HG03139 (cell line): ENCODE data around the gene ATF7IP.

Experiments used
- ATAC-seq: cut with Tn5 transposase; IDR thresholded peaks from one replicate; pipeline ENCODE4 v1.9.1; 2021; ENCODE audit not compliant: unreplicated experiment

The ATF7IP gene

GRCh38 chr12:14473707-14474287 is 108.3 kb downstream of the ATF7IP start:
- ATAC-seq, result no peak

GRCh38 chr12:14479004-14479403 is 113.5 kb downstream of the ATF7IP start:
- no peak for ATAC-seq

DNA sequence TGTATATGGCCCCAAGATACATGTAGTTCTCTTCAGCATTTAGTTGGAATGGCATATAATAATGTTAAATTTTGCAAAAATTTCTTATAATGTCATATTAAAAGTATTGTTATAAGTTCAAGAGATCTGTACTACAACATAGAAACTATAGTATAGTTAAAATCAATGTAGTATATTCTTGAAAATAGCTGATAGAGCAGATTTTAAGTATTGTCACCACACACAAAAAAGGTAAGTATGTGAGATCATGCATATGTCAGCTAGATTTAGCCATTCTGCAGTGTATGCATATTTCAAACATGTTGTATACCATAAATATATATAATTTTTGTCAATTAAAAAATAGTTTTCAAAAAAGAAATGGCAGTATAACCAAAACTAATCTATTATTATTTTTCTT is 115.7 kb downstream of the ATF7IP start:
- ATAC-seq, result no peak

DNA sequence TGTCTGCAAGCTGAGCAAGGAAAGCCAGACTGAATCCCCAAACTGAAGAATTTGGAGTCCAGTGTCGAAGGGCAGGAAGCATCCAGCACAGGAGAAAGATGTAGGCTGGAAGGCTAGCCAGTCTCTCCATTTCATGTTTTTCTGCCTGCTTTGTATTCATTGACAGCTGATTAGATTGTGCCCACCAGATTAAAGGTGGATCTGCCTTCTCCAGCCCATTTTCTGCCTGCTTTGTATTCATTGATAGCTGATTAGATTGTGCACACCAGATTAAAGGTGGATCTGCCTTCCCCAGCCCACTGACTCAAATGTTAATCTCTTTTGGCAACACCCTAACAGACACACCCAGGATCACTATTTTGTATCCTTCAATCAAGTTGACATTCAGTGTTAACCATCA is 116.9 kb downstream of the ATF7IP start:
- no peak for ATAC-seq

- ATAC-seq, result no peak
Measured at GRCh38 chr12:14482886-14483285, 117.4 kb downstream of the ATF7IP start.

- no peak for ATAC-seq
Measured at GRCh38 chr12:14495326-14495725, 129.8 kb downstream of the ATF7IP start.

DNA sequence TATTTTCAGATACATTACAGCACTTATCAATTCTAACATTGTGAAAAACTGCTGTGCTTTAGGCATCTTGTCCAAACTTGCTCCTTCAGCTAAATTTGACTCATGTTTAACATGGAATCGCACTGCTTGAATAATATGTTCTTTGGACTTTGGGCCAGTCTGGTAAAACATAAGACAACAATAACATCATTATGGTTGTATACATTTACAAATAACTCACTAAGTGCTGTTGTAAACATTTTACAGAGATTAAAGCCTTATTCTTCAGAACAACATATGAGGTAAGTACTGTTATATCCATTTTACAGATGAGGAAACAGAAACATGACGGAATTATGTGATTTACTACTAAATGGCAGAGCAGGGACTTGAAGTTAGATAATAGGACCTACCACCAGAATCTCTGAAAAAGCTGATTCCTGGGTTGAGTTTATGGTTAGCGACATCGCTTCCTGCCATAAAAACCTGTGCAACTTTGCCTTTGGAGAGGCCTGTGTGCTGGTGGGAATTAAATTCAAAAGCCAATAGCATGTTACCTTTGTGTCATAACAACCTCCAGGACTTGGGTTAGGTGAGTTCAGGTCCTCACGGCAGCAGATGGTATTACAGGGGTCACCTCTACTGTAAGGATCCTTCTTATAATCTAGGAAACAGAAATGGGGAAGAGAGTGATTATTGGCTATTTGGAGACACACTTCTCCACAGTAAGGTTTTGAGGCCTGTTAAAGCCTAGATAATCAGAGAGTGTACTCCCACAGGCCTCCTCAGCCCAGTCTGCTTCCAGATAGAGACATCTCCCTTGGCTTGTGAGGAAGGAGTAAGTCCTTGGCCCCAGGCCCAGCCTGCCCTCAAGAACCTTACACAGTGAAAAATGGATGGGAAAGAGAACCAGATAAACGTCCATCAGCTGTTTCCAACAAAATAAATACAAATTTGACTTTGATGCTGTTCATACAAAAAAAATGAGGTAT is 140.4 kb downstream of the ATF7IP start:
- no peak for ATAC-seq

DNA sequence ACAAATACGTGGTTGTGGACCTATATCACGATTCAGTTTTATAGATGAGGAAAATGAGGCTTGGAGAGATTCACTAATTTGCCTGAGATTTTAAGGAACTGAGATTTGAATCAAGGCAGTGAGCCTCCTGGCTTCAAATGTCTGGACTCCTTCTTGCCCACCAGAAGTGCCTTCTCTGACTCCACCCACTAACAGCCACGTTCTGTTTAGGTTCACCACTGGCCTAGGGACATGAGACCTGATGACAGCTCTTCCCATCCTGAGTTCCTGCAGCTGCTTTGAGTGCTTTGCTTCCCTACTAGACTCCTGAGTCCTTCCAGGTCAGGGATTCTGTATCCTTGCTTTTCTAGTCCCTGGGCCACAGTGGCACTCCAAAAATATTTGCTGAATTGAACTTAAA is 145.1 kb downstream of the ATF7IP start:
- no peak for ATAC-seq

GRCh38 chr12:14514154-14514842 is 148.8 kb downstream of the ATF7IP start:
- no peak for ATAC-seq

GRCh38 chr12:14514946-14515345 is 149.5 kb downstream of the ATF7IP start:
- no peak for ATAC-seq

GRCh38 chr12:14521822-14522221 is 156.3 kb downstream of the ATF7IP start:
- no peak for ATAC-seq

- no peak for ATAC-seq
Measured at GRCh38 chr12:14525964-14526363, 160.5 kb downstream of the ATF7IP start.

GRCh38 chr12:14532152-14532551 is 166.7 kb downstream of the ATF7IP start:
- no peak for ATAC-seq

DNA sequence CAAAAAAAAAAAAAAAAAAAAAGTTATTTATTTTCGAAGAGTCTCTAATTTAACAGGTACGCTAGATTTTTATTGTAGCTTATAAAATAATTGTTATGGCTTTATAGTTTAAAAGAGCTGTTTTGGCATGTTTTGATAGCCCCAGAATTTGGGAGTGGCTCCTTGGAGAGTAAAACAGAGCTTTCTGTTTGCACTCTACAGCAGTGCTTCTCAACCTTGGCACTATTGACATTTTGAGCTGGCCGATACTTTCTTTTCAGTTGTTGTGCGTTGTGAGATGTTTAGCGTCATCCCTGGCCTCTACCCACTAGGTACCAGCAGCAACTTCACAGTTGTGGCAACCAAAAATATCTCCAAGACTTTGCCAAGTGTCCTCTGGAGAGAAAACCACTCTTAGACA is 171.6 kb downstream of the ATF7IP start:
- ATAC-seq, result no peak

GRCh38 chr12:14540801-14541462 is 175.4 kb downstream of the ATF7IP start:
- no peak for ATAC-seq

GRCh38 chr12:14545144-14546124 is 180.0 kb downstream of the ATF7IP start:
- ATAC-seq, result no peak

DNA sequence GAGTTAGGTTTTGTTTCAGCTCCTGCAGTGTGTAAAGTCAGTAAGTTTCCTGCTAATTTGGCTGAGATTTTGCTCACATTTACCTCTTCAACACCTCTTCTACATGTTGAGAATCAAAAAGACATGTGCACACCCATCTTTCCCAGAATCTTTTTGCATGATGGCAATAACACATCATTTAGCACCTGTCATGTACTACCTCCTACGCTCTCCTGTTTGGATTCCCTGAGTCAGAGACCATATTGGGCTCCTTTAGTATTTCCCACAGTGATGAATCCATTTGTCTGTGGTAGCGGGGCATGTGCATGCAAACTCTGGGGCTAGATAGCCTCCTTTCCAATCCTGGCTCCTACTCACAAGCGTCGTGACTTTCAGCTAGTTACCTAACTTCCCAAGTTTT is 182.1 kb downstream of the ATF7IP start:
- ATAC-seq, result no peak

- no peak for ATAC-seq
Measured at GRCh38 chr12:14548609-14549008, 183.1 kb downstream of the ATF7IP start.
